Neural progenitor cell (in vitro differentiated cells): ENCODE data around the gene ZNF558. TPM values are rescaled to one million over a fixed set of nuclear protein-coding genes. Genes with fewer than 3 reads are reported as not detected.

Experiments used
- DNase-seq: peaks from one replicate; pipeline ENCODE4 v3.0.0-alpha.2; 2016; ENCODE audit warnings: low spot score
- H2AFZ ChIP-seq: fragments of 200-600 bp; sonication (generic); replicated peaks from 2 replicates; pipeline ENCODE4 v1.6.1; 2016; ENCODE audit warnings: antibody characterized with exemption
- H3F3A ChIP-seq: fragments of 200-600 bp; sonication (generic); 2 replicates; pipeline ENCODE4 v1.6.1; 2016; ENCODE audit warnings: antibody characterized with exemption, low read depth
- H3K27ac ChIP-seq: fragments of 200-600 bp; sonication (generic); 2 replicates; pipeline ENCODE4 v1.5.1; 2016; ENCODE audit warnings: mild to moderate bottlenecking
- H3K27me3 ChIP-seq: fragments of 200-600 bp; sonication (generic); 2 replicates; pipeline ENCODE4 v1.6.1; 2016; ENCODE audit warnings: mild to moderate bottlenecking, moderate library complexity
- H3K36me3 ChIP-seq: fragments of 200-600 bp; sonication (generic); 2 replicates; pipeline ENCODE4 v1.5.1; 2016
- H3K4me1 ChIP-seq: fragments of 200-600 bp; sonication (generic); 2 replicates; pipeline ENCODE4 v1.6.1; 2016; ENCODE audit warnings: mixed run types
- H3K4me2 ChIP-seq: fragments of 200-600 bp; sonication (generic); 2 replicates; pipeline ENCODE4 v1.6.1; 2016
- H3K4me3 ChIP-seq: fragments of 200-600 bp; sonication (generic); 2 replicates; pipeline ENCODE4 v1.5.1; 2016
- H3K79me2 ChIP-seq: fragments of 200-600 bp; sonication (generic); 2 replicates; pipeline ENCODE4 v1.6.1; 2016; ENCODE audit warnings: low read depth
- H3K9ac ChIP-seq: fragments of 200-600 bp; sonication (generic); 2 replicates; pipeline ENCODE4 v1.6.1; 2016
- H3K9me3 ChIP-seq: fragments of 200-600 bp; sonication (generic); 2 replicates; pipeline ENCODE4 v1.5.1; 2016; ENCODE audit warnings: low read depth
- H4K20me1 ChIP-seq: fragments of 200-600 bp; sonication (generic); 2 replicates; pipeline ENCODE4 v1.6.1; 2016; ENCODE audit warnings: low read depth
- H3K27ac Mint-ChIP-seq: 3 replicates; pipeline ENCODE4 v1.8.0; 2021; ENCODE audit warnings: mixed read lengths
- H3K27me3 Mint-ChIP-seq: 2 replicates; pipeline ENCODE4 v1.8.0; 2022; ENCODE audit warnings: low read depth, mild to moderate bottlenecking, inconsistent platforms, moderate library complexity, mixed read lengths; ENCODE audit not compliant: insufficient read depth
- H3K36me3 Mint-ChIP-seq: 3 replicates; pipeline ENCODE4 v1.8.0; 2021; ENCODE audit warnings: mixed read lengths
- H3K4me1 Mint-ChIP-seq: 3 replicates; pipeline ENCODE4 v1.8.0; 2021; ENCODE audit warnings: mixed read lengths
- H3K4me3 Mint-ChIP-seq: 3 replicates; pipeline ENCODE4 v1.8.0; 2021; ENCODE audit warnings: mild to moderate bottlenecking, moderate library complexity, mixed read lengths
- H3K9me3 Mint-ChIP-seq: 3 replicates; pipeline ENCODE4 v1.8.0; 2020; ENCODE audit warnings: mixed read lengths
- CTCF ChIP-seq: fragments of 200-600 bp; sonication (generic); IDR thresholded peaks from 2 replicates; pipeline ENCODE4 v1.5.1; 2017; ENCODE audit warnings: antibody characterized with exemption, mild to moderate bottlenecking
- EZH2 ChIP-seq: fragments of 200-600 bp; sonication (generic); IDR thresholded peaks from 2 replicates; pipeline ENCODE4 v1.6.1; 2017; ENCODE audit warnings: antibody characterized with exemption, mild to moderate bottlenecking, moderate library complexity
- EZH2phosphoT487 ChIP-seq: fragments of 200-600 bp; sonication (generic); IDR thresholded peaks from 2 replicates; pipeline ENCODE4 v1.6.1; 2017; ENCODE audit warnings: antibody characterized with exemption
- total RNA-seq: library from RNA; depleted of rRNA; stranded (reverse); fragments of >200 nt; gene quantifications from 2 replicates; pipeline ENCODE4 v1.2.3, GENCODE V29; 2015; ENCODE audit warnings: low replicate concordance

The ZNF558 gene
- total RNA-seq, 1 donor from 2014 or later = 59.4 TPM

- Mint-ChIP-seq H3K36me3 (peaks cover 79% of the 10 kb centered on the region), H3K9me3 (peaks cover 48% of the 10 kb centered on the region), H3K27me3 (peaks cover 12% of the 10 kb centered on the region), H3K27ac (no peak overlapping the region), H3K4me3 (no peak overlapping the region), H3K4me1 (no peaks in the 10 kb centered on the region)
- Histone ChIP-seq H3K4me3 (no peak overlapping the region), H3K9ac (no peak overlapping the region), H3K9me3 (peaks cover 11% of the 10 kb centered on the region), H4K20me1 (no peaks in the 10 kb centered on the region), H3K27ac (no peak overlapping the region), H3K27me3 (no peaks in the 10 kb centered on the region), H3F3A (no peaks in the 10 kb centered on the region), H3K4me1 (no peaks in the 10 kb centered on the region), H3K4me2 (no peak overlapping the region), H3K36me3 (peaks cover 34% of the 10 kb centered on the region), H2AFZ (no peak overlapping the region), H3K79me2 (no peaks in the 10 kb centered on the region)
- no peak for DNase-seq
- no peak for TF ChIP-seq CTCF
- TF ChIP-seq EZH2 = no peak
- no peak for TF ChIP-seq EZH2phosphoT487
Observed at GRCh38 chr19:8821748-8822241, 10.3 kb downstream of the ZNF558 start.

GRCh38 chr19:8820234-8820633 is 11.9 kb downstream of the ZNF558 start:
- Mint-ChIP-seq H3K9me3 (peaks cover 59% of the 10 kb centered on the region), H3K27ac (no peak overlapping the region), H3K4me1 (no peaks in the 10 kb centered on the region), H3K27me3 (peaks cover 12% of the 10 kb centered on the region), H3K4me3 (no peak overlapping the region), H3K36me3 (peaks cover 80% of the 10 kb centered on the region)
- no peaks in the 10 kb centered on the region for H3K27me3 ChIP-seq
- H3K79me2 ChIP-seq = no peaks in the 10 kb centered on the region
- H3K27ac ChIP-seq = no peak overlapping the region
- H3F3A ChIP-seq = no peaks in the 10 kb centered on the region
- no peak for DNase-seq
- H3K36me3 ChIP-seq = peaks cover 41% of the 10 kb centered on the region
- H2AFZ ChIP-seq = no peak overlapping the region
- peaks cover 21% of the 10 kb centered on the region for H3K9me3 ChIP-seq
- no peak for TF ChIP-seq CTCF
- no peak for TF ChIP-seq EZH2phosphoT487
- no peak for TF ChIP-seq EZH2
- no peaks in the 10 kb centered on the region for H4K20me1 ChIP-seq
- H3K9ac ChIP-seq = no peak overlapping the region
- H3K4me2 ChIP-seq = no peak overlapping the region
- H3K4me1 ChIP-seq = no peaks in the 10 kb centered on the region
- no peak overlapping the region for H3K4me3 ChIP-seq

- Mint-ChIP-seq H3K9me3 (peaks cover 88% of the 10 kb centered on the region), H3K36me3 (peaks cover 90% of the 10 kb centered on the region), H3K4me1 (no peaks in the 10 kb centered on the region), H3K27me3 (peaks cover 7% of the 10 kb centered on the region), H3K4me3 (no peak overlapping the region), H3K27ac (no peak overlapping the region)
- Histone ChIP-seq H3K27ac (no peak overlapping the region), H3K36me3 (peaks cover 75% of the 10 kb centered on the region), H2AFZ (no peak overlapping the region), H3K4me1 (no peaks in the 10 kb centered on the region), H3K27me3 (no peaks in the 10 kb centered on the region), H3K79me2 (no peaks in the 10 kb centered on the region), H4K20me1 (no peaks in the 10 kb centered on the region), H3K4me2 (no peak overlapping the region), H3K9me3 (peaks cover 64% of the 10 kb centered on the region), H3K9ac (no peak overlapping the region), H3K4me3 (no peak overlapping the region), H3F3A (peaks cover 17% of the 10 kb centered on the region)
- DNase-seq = no peak
- TF ChIP-seq EZH2 (no peak), CTCF (no peak), EZH2phosphoT487 (no peak)
Observed at GRCh38 chr19:8815780-8816179, 16.3 kb downstream of the ZNF558 start.
